Measurements from ENCODE around the gene RTBDN. TPM values are rescaled to one million over a fixed set of nuclear protein-coding genes. Genes with fewer than 3 reads are reported as not detected.
A peak's percentile ranks its signal among the peaks of the same experiment; 100 is the strongest.
"Not testable (repeated sequence)": the region's sequence is repeated elsewhere in the genome, so short reads cannot be mapped to it uniquely, and the experiment has no call there.

RTBDN gene
- total RNA-seq, 1 donor from 2014 or later = not detected

DNA sequence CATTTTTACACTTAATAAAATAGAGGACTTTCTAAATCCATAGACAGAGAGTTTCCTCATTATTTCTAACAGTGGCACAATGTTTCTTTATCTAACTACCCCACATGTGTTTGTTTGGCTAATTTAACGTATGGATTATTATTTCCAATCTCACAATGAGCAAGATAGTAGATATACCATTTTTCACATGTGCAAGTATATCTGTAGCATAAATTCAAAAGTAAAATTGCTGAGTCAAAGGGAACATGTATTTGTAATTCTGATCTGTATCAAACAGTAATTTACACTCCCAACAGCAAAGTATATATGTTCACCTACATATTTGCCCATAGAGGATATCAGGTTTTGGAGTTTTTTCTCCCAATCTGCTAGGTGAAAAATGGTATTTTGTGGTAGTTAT, 22.3 kb upstream of the RTBDN start:
- no peak for TF ChIP-seq CTCF (IDR thresholded peaks at IDR 0.05)
- Mint-ChIP-seq H3K9me3 (ENCODE audit: unreplicated experiment) (peaks cover 6% of the 10 kb centered on the region), H3K36me3 (ENCODE audit: unreplicated experiment) (no peaks in the 10 kb centered on the region), H3K27ac (ENCODE audit: unreplicated experiment) (no peak overlapping the region), H3K4me3 (ENCODE audit: unreplicated experiment) (no peak overlapping the region), H3K4me1 (ENCODE audit: unreplicated experiment) (no peaks in the 10 kb centered on the region), H3K27me3 (ENCODE audit: unreplicated experiment) (peaks cover 6% of the 10 kb centered on the region)
- DNase-seq (ENCODE audit: extremely low spot score, unreplicated experiment) = no peak

GRCh38 chr19:12847159-12848139, 13.1 kb upstream of the RTBDN start:
- peak; percentile 100 for TF ChIP-seq CTCF (IDR thresholded peaks at IDR 0.05)
- Mint-ChIP-seq H3K4me3 (ENCODE audit: unreplicated experiment) (peak overlapping the region; percentile 44), H3K27ac (ENCODE audit: unreplicated experiment) (no peak overlapping the region), H3K27me3 (ENCODE audit: unreplicated experiment) (peaks cover 12% of the 10 kb centered on the region), H3K36me3 (ENCODE audit: unreplicated experiment) (no peaks in the 10 kb centered on the region), H3K9me3 (ENCODE audit: unreplicated experiment) (no peaks in the 10 kb centered on the region), H3K4me1 (ENCODE audit: unreplicated experiment) (peaks cover 3% of the 10 kb centered on the region)
- DNase-seq (ENCODE audit: extremely low spot score, unreplicated experiment) = peak; percentile 96

DNA sequence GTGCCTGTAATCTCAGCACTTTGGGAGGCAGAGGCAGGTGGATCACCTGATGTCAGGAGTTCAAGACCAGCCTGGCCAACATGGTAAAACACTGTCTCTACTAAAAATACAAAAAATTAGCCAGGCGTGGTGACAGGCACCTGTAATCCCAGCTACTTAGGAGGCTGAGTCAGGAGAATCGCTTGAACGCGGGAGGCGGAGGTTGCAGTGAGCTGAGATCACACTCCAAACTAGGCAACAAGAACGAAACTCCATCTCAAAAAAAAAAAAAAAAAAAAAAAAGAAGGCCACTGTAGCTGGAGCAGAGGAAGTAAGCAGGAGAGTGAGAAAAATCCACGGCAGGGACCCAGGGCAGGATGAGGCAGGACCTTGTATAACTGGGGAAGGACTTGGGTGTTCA, 12.2 kb upstream of the RTBDN start:
- H3K27me3 Mint-ChIP-seq (ENCODE audit: unreplicated experiment) = peaks cover 18% of the 10 kb centered on the region
- not testable (repeated sequence) for H3K36me3 Mint-ChIP-seq (ENCODE audit: unreplicated experiment); H3K4me3 Mint-ChIP-seq (ENCODE audit: unreplicated experiment); H3K4me1 Mint-ChIP-seq (ENCODE audit: unreplicated experiment); H3K27ac Mint-ChIP-seq (ENCODE audit: unreplicated experiment); H3K9me3 Mint-ChIP-seq (ENCODE audit: unreplicated experiment); DNase-seq (ENCODE audit: extremely low spot score, unreplicated experiment)

GRCh38 chr19:12843999-12844732, 9.8 kb upstream of the RTBDN start:
- H3K36me3 Mint-ChIP-seq (ENCODE audit: unreplicated experiment) = no peaks in the 10 kb centered on the region
- H3K9me3 Mint-ChIP-seq (ENCODE audit: unreplicated experiment) = no peaks in the 10 kb centered on the region
- peaks cover 18% of the 10 kb centered on the region for H3K4me1 Mint-ChIP-seq (ENCODE audit: unreplicated experiment)
- peaks cover 39% of the 10 kb centered on the region for H3K27me3 Mint-ChIP-seq (ENCODE audit: unreplicated experiment)
- H3K4me3 Mint-ChIP-seq (ENCODE audit: unreplicated experiment) = no peak overlapping the region
- DNase-seq (ENCODE audit: extremely low spot score, unreplicated experiment) = no peak
- TF ChIP-seq CTCF (IDR thresholded peaks at IDR 0.05) = no peak
- no peak overlapping the region for H3K27ac Mint-ChIP-seq (ENCODE audit: unreplicated experiment)

DNA sequence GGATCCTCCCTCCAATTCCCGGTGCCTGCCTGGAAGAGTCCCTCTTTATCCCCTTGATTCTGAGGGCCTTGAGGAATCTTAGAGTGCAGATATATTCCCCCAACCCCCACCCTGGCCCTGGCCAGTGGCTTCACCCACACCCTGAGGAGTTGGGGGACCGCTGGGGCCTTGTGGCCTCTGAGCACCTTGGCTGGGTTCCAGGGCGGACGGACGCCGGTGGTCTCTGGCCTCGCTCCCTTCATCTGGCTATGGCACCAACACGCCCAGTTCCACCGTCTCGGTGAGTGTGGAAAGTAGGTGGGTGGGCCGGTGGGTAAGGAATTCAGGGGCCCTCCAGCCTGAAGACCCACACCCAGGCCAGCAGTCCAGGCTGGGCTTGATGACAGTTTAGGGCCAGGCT, 8.9 kb upstream of the RTBDN start:
- no peak for DNase-seq (ENCODE audit: extremely low spot score, unreplicated experiment)
- no peak overlapping the region for H3K27ac Mint-ChIP-seq (ENCODE audit: unreplicated experiment)
- no peak for TF ChIP-seq CTCF (IDR thresholded peaks at IDR 0.05)
- peaks cover 43% of the 10 kb centered on the region for H3K27me3 Mint-ChIP-seq (ENCODE audit: unreplicated experiment)
- no peaks in the 10 kb centered on the region for H3K9me3 Mint-ChIP-seq (ENCODE audit: unreplicated experiment)
- H3K4me3 Mint-ChIP-seq (ENCODE audit: unreplicated experiment) = no peak overlapping the region
- no peaks in the 10 kb centered on the region for H3K36me3 Mint-ChIP-seq (ENCODE audit: unreplicated experiment)
- peaks cover 22% of the 10 kb centered on the region for H3K4me1 Mint-ChIP-seq (ENCODE audit: unreplicated experiment)

Measured in osteocyte (in vitro differentiated cells).